Calu3 (cell line): ENCODE measurements around the gene DNAJC10. TPM values are rescaled to one million over a fixed set of nuclear protein-coding genes. Genes with fewer than 3 reads are reported as not detected.
"Not testable (repeated sequence)": the region's sequence is repeated elsewhere in the genome, so short reads cannot be mapped to it uniquely, and the experiment has no call there.

Source experiments
- BruUV-seq: library from RNA; stranded (reverse); fragments of 400-500 nt; replicated peaks from 2 replicates; lab custom pipeline; 2021; lab: Mats Ljungman, UMichigan
- CTCF ChIA-PET: fragments of 300-600 bp; sonication (Branson Sonifier 250); formaldehyde crosslinking; loops from one replicate; lab custom pipeline; 2022; ENCODE audit warnings: antibody characterized with exemption; lab: Charles Lee
- DNase-seq: peaks from one replicate; pipeline ENCODE4 v3.0.0; 2022
- H3K27ac Mint-ChIP-seq: one replicate; pipeline ENCODE4 v1.8.0; 2022; ENCODE audit warnings: mixed read lengths; ENCODE audit not compliant: unreplicated experiment
- H3K27me3 Mint-ChIP-seq: one replicate; pipeline ENCODE4 v1.8.0; 2022; ENCODE audit warnings: mixed read lengths; ENCODE audit not compliant: unreplicated experiment
- H3K36me3 Mint-ChIP-seq: one replicate; pipeline ENCODE4 v1.8.0; 2022; ENCODE audit warnings: mild to moderate bottlenecking, moderate library complexity, mixed read lengths; ENCODE audit not compliant: insufficient read depth, unreplicated experiment
- H3K4me1 Mint-ChIP-seq: one replicate; pipeline ENCODE4 v1.8.0; 2022; ENCODE audit warnings: mild to moderate bottlenecking, low read depth, mixed read lengths; ENCODE audit not compliant: unreplicated experiment
- H3K4me3 Mint-ChIP-seq: one replicate; pipeline ENCODE4 v1.8.0; 2022; ENCODE audit warnings: mild to moderate bottlenecking, low read depth, moderate library complexity, mixed read lengths; ENCODE audit not compliant: unreplicated experiment
- H3K9me3 Mint-ChIP-seq: one replicate; pipeline ENCODE4 v1.8.0; 2022; ENCODE audit warnings: low read depth, mixed read lengths; ENCODE audit not compliant: unreplicated experiment
- CTCF ChIP-seq: fragments of 200-600 bp; IDR thresholded peaks from one replicate; pipeline ENCODE4 v1.8.0; 2022; ENCODE audit warnings: antibody characterized with exemption; ENCODE audit not compliant: unreplicated experiment
- intact Hi-C: fragments of 100-400 bp; cut with micrococcal nuclease; formaldehyde crosslinking; loops from one replicate; pipeline ENCODE4 v1.10.0; 2022; ENCODE audit not compliant: unreplicated experiment
- total RNA-seq: library from RNA; stranded (reverse); gene quantifications from 2 replicates; pipeline ENCODE4 v1.2.3, GENCODE V29; 2022

Gene DNAJC10
- total RNA-seq, 1 experiment from 2014 or later = 210 TPM

- no peak for DNase-seq
- intact Hi-C loops = no loop called here
- H3K36me3 Mint-ChIP-seq = peaks cover 26% of the 10 kb centered on the region
- no TSS peak for BruUV-seq
- CTCF ChIA-PET = interaction anchor here (0.6 to 1.7 kb wide), 7 partner anchors 11 to 520 kb away, joined by 3 to 10 read pairs (median 4); partner anchors contain the start of gene FRZB
- H3K4me1 Mint-ChIP-seq = no peaks in the 10 kb centered on the region
- peak; percentile 37 for TF ChIP-seq CTCF
- H3K4me3 Mint-ChIP-seq = no peak overlapping the region
- H3K27ac Mint-ChIP-seq = no peak overlapping the region
- H3K9me3 Mint-ChIP-seq = peaks cover 5% of the 10 kb centered on the region
- H3K27me3 Mint-ChIP-seq = no peaks in the 10 kb centered on the region
Observed at GRCh38 chr2:182767578-182767977, 51.5 kb downstream of the DNAJC10 start.

GRCh38 chr2:182768950-182769349, 52.9 kb downstream of the DNAJC10 start:
- H3K4me3 Mint-ChIP-seq, intact Hi-C loops, CTCF ChIA-PET, DNase-seq, BruUV-seq, H3K9me3 Mint-ChIP-seq, H3K27ac Mint-ChIP-seq, H3K4me1 Mint-ChIP-seq, H3K27me3 Mint-ChIP-seq: not testable (repeated sequence)
- peaks cover 29% of the 10 kb centered on the region for H3K36me3 Mint-ChIP-seq

DNA sequence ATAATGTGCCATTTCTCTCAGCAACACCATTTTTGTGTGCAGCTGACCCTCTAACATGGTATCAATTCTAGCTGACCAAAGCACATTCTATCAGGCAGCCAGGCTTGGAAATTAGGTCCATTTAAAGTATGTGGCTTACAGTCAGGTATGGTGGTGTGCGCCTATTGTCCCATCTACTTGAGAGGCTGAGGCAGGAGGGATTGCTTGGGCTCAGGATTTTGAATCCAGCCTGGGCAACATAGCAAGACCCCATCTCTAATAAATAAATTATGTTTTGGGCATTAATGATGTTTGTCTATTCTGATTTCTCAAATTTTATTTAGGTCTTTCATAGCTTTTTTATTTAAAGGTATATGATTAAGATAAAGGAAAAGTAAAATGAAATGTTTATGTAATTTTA, 63.3 kb downstream of the DNAJC10 start:
- H3K9me3 Mint-ChIP-seq = no peaks in the 10 kb centered on the region
- no peak overlapping the region for H3K4me3 Mint-ChIP-seq
- no peaks in the 10 kb centered on the region for H3K4me1 Mint-ChIP-seq
- intact Hi-C loops = no loop called here
- no peaks in the 10 kb centered on the region for H3K27me3 Mint-ChIP-seq
- DNase-seq = no peak
- no peak for TF ChIP-seq CTCF
- CTCF ChIA-PET = no interaction called here
- peaks cover 51% of the 10 kb centered on the region for H3K36me3 Mint-ChIP-seq
- BruUV-seq = no TSS peak
- H3K27ac Mint-ChIP-seq = no peak overlapping the region

DNA sequence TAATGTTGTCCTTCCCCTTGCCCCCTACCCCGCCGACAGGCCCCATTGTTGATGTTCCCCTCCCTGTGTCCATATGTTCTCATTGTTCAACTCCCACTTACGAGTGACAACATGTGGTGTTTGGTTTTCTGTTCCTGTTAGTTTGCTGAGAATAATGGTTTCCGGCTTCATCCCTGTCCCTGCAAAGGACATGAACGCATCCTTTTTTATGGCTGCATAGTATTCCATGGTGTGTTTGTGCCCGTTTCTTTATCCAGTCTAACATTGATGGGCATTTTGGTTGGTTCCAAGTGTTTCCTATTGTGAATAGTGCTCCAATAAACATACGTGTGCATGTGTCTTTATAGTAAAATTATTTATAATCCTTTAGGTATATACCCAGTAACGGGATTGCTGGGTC, 65.0 kb downstream of the DNAJC10 start:
- H3K36me3 Mint-ChIP-seq = peaks cover 49% of the 10 kb centered on the region
- BruUV-seq, H3K4me3 Mint-ChIP-seq, H3K4me1 Mint-ChIP-seq, CTCF ChIA-PET, H3K27me3 Mint-ChIP-seq, DNase-seq, H3K9me3 Mint-ChIP-seq, H3K27ac Mint-ChIP-seq: not testable (repeated sequence)
- intact Hi-C loops = loop anchor here (10.0 kb wide), 1 partner anchor 314 kb away; no protein-coding TSS in a partner anchor

DNA sequence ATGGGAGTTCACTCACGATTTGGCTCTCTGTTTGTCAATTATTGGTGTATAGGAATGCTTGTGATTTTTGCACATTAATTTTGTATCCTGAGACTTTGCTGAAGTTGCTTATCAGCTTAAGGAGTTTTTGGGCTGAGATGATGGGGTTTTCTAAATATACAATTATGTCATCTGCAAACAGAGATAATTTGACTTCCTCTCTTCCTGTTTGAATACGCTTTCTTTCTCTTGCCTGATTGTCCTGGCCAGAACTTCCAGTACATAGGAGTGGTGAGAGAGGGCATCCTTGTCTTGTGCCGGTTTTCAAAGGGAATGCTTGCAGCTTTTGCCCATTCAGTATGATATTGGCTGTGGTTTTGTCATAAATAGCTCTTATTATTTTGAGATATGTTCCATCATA, 66.6 kb downstream of the DNAJC10 start:
- intact Hi-C loops = loop anchor here (10.0 kb wide), 1 partner anchor 312 kb away; no protein-coding TSS in a partner anchor
- CTCF ChIA-PET, H3K4me1 Mint-ChIP-seq, H3K27me3 Mint-ChIP-seq, BruUV-seq, H3K4me3 Mint-ChIP-seq, DNase-seq, H3K27ac Mint-ChIP-seq, H3K9me3 Mint-ChIP-seq: not testable (repeated sequence)
- H3K36me3 Mint-ChIP-seq = peaks cover 52% of the 10 kb centered on the region
